K562 (cell line): ENCODE data around the gene POU2AF3. TPM values are rescaled to one million over a fixed set of nuclear protein-coding genes. Genes with fewer than 3 reads are reported as not detected.

Experiments
- ATAC-seq: fragments of 200-7000 bp; cut with Tn5 transposase; 3 replicates; pipeline ENCODE4 v1.9.1; 2020; ENCODE audit warnings: moderate library complexity
- BruUV-seq: library from RNA; stranded (reverse); fragments of 400-500 nt; replicated peaks from 2 replicates; lab custom pipeline; 2021; lab: Mats Ljungman, UMichigan
- CTCF ChIA-PET: fragments of 300-600 bp; formaldehyde crosslinking; extraction: SDS; loops from one replicate; lab custom pipeline; 2021; ENCODE audit warnings: low intra/inter-chr PET ratio; lab: Yijun Ruan, JAX
- POLR2A ChIA-PET: fragments of 300-600, 350-650 bp; sonication (Branson Sonifier 250); formaldehyde crosslinking; extraction: SDS; loops from one replicate; lab custom pipeline; 2021; ENCODE audit warnings: antibody characterized with exemption, inconsistent platforms; lab: Yijun Ruan, JAX
- DNase-seq, 4 experiments: peaks; one replicate each; pipeline versions ENCODE4 v3.0.0 to v3.0.0-alpha.2; 2011 to 2018; ENCODE audit warnings: low spot score in 3 of 4, mixed read lengths in 3 of 4; ENCODE audit errors: extremely low read depth in 1 of 4
- FAIRE-seq: peaks from 2 replicates; lab custom pipeline; 2011; peaks lifted over from hg19 to GRCh38; lab: Jason Lieb, UNC
- H2AFZ ChIP-seq: 2 replicates; pipeline ENCODE4 v1.6.0; 2011; ENCODE audit warnings: low read depth, low read length, control low read depth, inconsistent platforms
- H3K27ac ChIP-seq: fragments of 200-600 bp; 3 replicates; pipeline ENCODE4 v1.8.0; 2011; ENCODE audit warnings: low read depth, mild to moderate bottlenecking, control low read depth, inconsistent platforms, low read length, moderate library complexity, mixed read lengths; ENCODE audit errors: extremely low read depth
- H3K27me3 ChIP-seq, 2 experiments: fragments of 300-600 bp in 1 of 2; 2 replicates in 1 of 2; 3 replicates in 1 of 2; pipeline versions ENCODE4 v1.6.0 to v1.8.0; 2011; ENCODE audit warnings: inconsistent platforms in 2 of 2, low read length in 2 of 2, mild to moderate bottlenecking in 1 of 2, mixed read lengths in 1 of 2, moderate library complexity in 1 of 2; ENCODE audit not compliant: control insufficient read depth in 2 of 2, insufficient read depth in 2 of 2
- H3K36me3 ChIP-seq: fragments of 300-600 bp; 3 replicates; pipeline ENCODE4 v1.8.0; 2011; ENCODE audit warnings: mild to moderate bottlenecking, low read length, inconsistent platforms; ENCODE audit not compliant: control insufficient read depth, insufficient read depth
- H3K4me1 ChIP-seq, 2 experiments: fragments of 200-600 bp in 1 of 2; replicated peaks in 1 of 2; 2 replicates in 1 of 2; 3 replicates in 1 of 2; pipeline versions ENCODE4 v1.5.1 to v1.8.0; 2011; ENCODE audit warnings: inconsistent platforms in 2 of 2, low read length in 2 of 2, mild to moderate bottlenecking in 1 of 2, mixed read lengths in 1 of 2, moderate library complexity in 1 of 2; ENCODE audit not compliant: control insufficient read depth in 2 of 2, insufficient read depth in 2 of 2
- H3K4me2 ChIP-seq: 2 replicates; pipeline ENCODE4 v1.6.1; 2011; ENCODE audit warnings: low read length, control low read depth, inconsistent platforms, mixed read lengths; ENCODE audit not compliant: insufficient read depth
- H3K4me3 ChIP-seq: fragments of 200-600 bp; sonication (generic), shearing (Covaris generic); 2 replicates; pipeline ENCODE4 v1.5.1; 2016; ENCODE audit warnings: control low read depth, inconsistent platforms
- H3K79me2 ChIP-seq: fragments of 200-600 bp; 3 replicates; pipeline ENCODE4 v1.8.0; 2011; ENCODE audit warnings: low read length, inconsistent platforms; ENCODE audit not compliant: control insufficient read depth, insufficient read depth
- H3K9ac ChIP-seq, 2 experiments: 2 replicates each; pipeline versions ENCODE4 v1.6.0 to v1.6.1; 2011; ENCODE audit warnings: low read depth in 2 of 2, low read length in 2 of 2, control low read depth in 1 of 2, inconsistent platforms in 1 of 2, mild to moderate bottlenecking in 1 of 2, mixed read lengths in 1 of 2; ENCODE audit not compliant: insufficient read depth in 1 of 2
- H3K9me1 ChIP-seq: one replicate; pipeline ENCODE4 v1.6.0; 2011; ENCODE audit warnings: inconsistent platforms, mild to moderate bottlenecking, low read length, moderate library complexity; ENCODE audit not compliant: control insufficient read depth, insufficient read depth
- H3K9me3 ChIP-seq: replicated peaks from 2 replicates; pipeline ENCODE4 v1.5.1; 2011; ENCODE audit warnings: low read depth, low read length, inconsistent platforms; ENCODE audit not compliant: control insufficient read depth, insufficient read depth
- H4K20me1 ChIP-seq: replicated peaks from 2 replicates; pipeline ENCODE4 v1.6.1; 2011; ENCODE audit warnings: low read length, inconsistent platforms, mixed read lengths; ENCODE audit not compliant: control insufficient read depth, insufficient read depth
- CCAR2 ChIP-seq: fragments of 200-400 bp; formaldehyde crosslinking; IDR thresholded peaks from 2 replicates; pipeline ENCODE4 v1.6.1; 2017; ENCODE audit warnings: mild to moderate bottlenecking, low read depth, low read length
- EHMT2 ChIP-seq: fragments of 450-650 bp; IDR thresholded peaks from 2 replicates; pipeline ENCODE4 v1.6.1; 2018; ENCODE audit warnings: antibody characterized with exemption
- FOSL1 ChIP-seq: fragments of 200-800 bp; sonication (Bioruptor generic); conservative IDR thresholded peaks from 2 replicates; pipeline ENCODE4 v1.6.1; 2016; ENCODE audit warnings: missing genetic modification characterization, missing compliant biosample characterization
- HLTF ChIP-seq: fragments of 450-650 bp; IDR thresholded peaks from 2 replicates; pipeline ENCODE4 v1.6.1; 2016
- PHF8 ChIP-seq: fragments of 200-600 bp; sonication (generic); IDR thresholded peaks from 2 replicates; pipeline ENCODE4 v1.6.1; 2012; ENCODE audit warnings: mixed run types, mild to moderate bottlenecking, inconsistent platforms, low read length, moderate library complexity, borderline replicate concordance
- POLR2AphosphoS2 ChIP-seq: IDR thresholded peaks from 2 replicates; pipeline ENCODE4 v1.6.1; 2012; ENCODE audit warnings: low read length, improper control_type of control experiment
- POLR2H ChIP-seq: IDR thresholded peaks from 2 replicates; pipeline ENCODE4 v1.6.1; 2016; ENCODE audit warnings: missing genetic modification characterization, low read depth, mild to moderate bottlenecking, control low read depth, missing compliant biosample characterization, moderate library complexity
- PPARD ChIP-seq: fragments of 250-450 bp; sonication (Bioruptor Pico); IDR thresholded peaks from 2 replicates; pipeline ENCODE4 v1.8.0; 2022; ENCODE audit warnings: inconsistent platforms, mild to moderate bottlenecking, moderate library complexity
- SETDB1 ChIP-seq: IDR thresholded peaks from one replicate; pipeline ENCODE4 v1.6.1; 2012; ENCODE audit warnings: low read length, control low read depth, inconsistent platforms
- TFAM ChIP-seq: fragments of 250-450 bp; sonication (Bioruptor Pico); conservative IDR thresholded peaks from 2 replicates; pipeline ENCODE4 v1.5.0; 2021; ENCODE audit warnings: mild to moderate bottlenecking, moderate library complexity
- ZBTB33 ChIP-seq: sonication (generic); formaldehyde crosslinking; IDR thresholded peaks from 2 replicates; pipeline ENCODE4 v1.8.1; 2023; ENCODE audit warnings: mild to moderate bottlenecking, missing genetic modification reagents
- ZNF274 ChIP-seq: IDR thresholded peaks from 2 replicates; pipeline ENCODE4 v1.6.1; 2011; ENCODE audit warnings: low read depth, mild to moderate bottlenecking, low read length, moderate library complexity, borderline replicate concordance
- ZNF277 ChIP-seq: fragments of 250-450 bp; sonication (Bioruptor Pico); IDR thresholded peaks from 2 replicates; pipeline ENCODE4 v1.8.0; 2022; ENCODE audit warnings: inconsistent platforms, mild to moderate bottlenecking, moderate library complexity, borderline replicate concordance
- ZNF766 ChIP-seq: fragments of 200-800 bp; sonication (Bioruptor generic); conservative IDR thresholded peaks from 2 replicates; pipeline ENCODE4 v1.6.1; 2016; ENCODE audit warnings: missing genetic modification characterization, missing compliant biosample characterization
- WGBS: fragments of 100-300 bp; shearing (Covaris generic); methylation state at CpG from one replicate; pipeline ENCODE4 v1.1.6; 2016; ENCODE audit warnings: low coverage, mixed read lengths; ENCODE audit not compliant: insufficient coverage; ENCODE audit errors: missing lambda C conversion rate; 5-methylcytosine and 5-hydroxymethylcytosine counted together
- in situ Hi-C: fragments of 300-500 bp; cut with MboI; formaldehyde crosslinking; loops from 4 replicates; pipeline ENCODE4 v1.15.0; 2018; ENCODE audit warnings: inconsistent platforms, mixed read lengths
- intact Hi-C: fragments of 100-400 bp; cut with micrococcal nuclease; formaldehyde crosslinking; loops from 2 replicates; pipeline ENCODE4 v1.14.2; 2022
- polyA plus RNA-seq, 8 experiments: library from polyadenylated mRNA; depleted of rRNA in 4 of 8; stranded (reverse) in 5 of 8; unstranded in 3 of 8; fragments of >200 nt; fragmentation: Nextera tagmentation in 2 of 8; fragmentation: Illumina TruSeq in 1 of 8; extraction: Ambion mirVana in 2 of 8; extraction: Trizol in 1 of 8; gene quantifications; 2 replicates each; pipeline versions ENCODE4 v1.2.1 to v1.2.3, GENCODE V29; 2011 to 2014; ENCODE audit warnings: inconsistent platforms in 1 of 8, missing spikeins in 1 of 8
- total RNA-seq, 7 experiments: library from RNA; depleted of rRNA in 6 of 7; stranded (reverse); fragments of >200 nt in 6 of 7; fragmentation: Illumina TruSeq in 2 of 7; extraction: Trizol in 2 of 7; gene quantifications; 2 replicates each; pipeline versions ENCODE4 v1.2.1 to v1.2.3, GENCODE V29; 2011 to 2021; ENCODE audit warnings: low replicate concordance in 1 of 7

The POU2AF3 gene
- total and polyA plus RNA-seq, 9 of the 15 experiments (the other 6 are each of a cell fraction or from before 2014, with no cell fraction given): not detected

GRCh38 chr11:111302298-111302697 is 4.0 kb downstream of the POU2AF3 start:
- ChIA-PET POLR2A (no interaction called here), CTCF (no interaction called here)
- H2AFZ ChIP-seq: no peak overlapping the region
- H3K9ac ChIP-seq: no peak overlapping the region
- H3K4me3 ChIP-seq: no peak overlapping the region
- no peak overlapping the region for H3K4me2 ChIP-seq
- no TSS peak for BruUV-seq
- no peak overlapping the region for H3K27ac ChIP-seq
- DNase-seq: no peak
- peaks cover 2 to 28% of the 10 kb centered on the region in 2 experiments; a peak in 3 of 5 replicates for H3K27me3 ChIP-seq
- ATAC-seq: no peak
- no peaks in the 10 kb centered on the region for H3K36me3 ChIP-seq
- no peaks in the 10 kb centered on the region for H3K9me3 ChIP-seq
- in situ Hi-C loops (no loop called here), intact Hi-C loops (no loop called here)
- H3K79me2 ChIP-seq: no peaks in the 10 kb centered on the region
- FAIRE-seq: no peak
- H4K20me1 ChIP-seq: peaks cover 3% of the 10 kb centered on the region; the same call in 1 of the 2 replicates
- TF ChIP-seq ZNF277 (CRISPR knock-in tag) (no peak), TFAM (CRISPR knock-in tag) (no peak)
- TF ChIP-seq, all 486 proteins: peak for 0
- Histone ChIP-seq H3K9me1 (no peaks in the 10 kb centered on the region), H3K4me1 (peaks cover 0 to 9% of the 10 kb centered on the region in 2 experiments; a peak in 1 of 5 replicates)
- WGBS: 0% methylated on average over 3 of the region's 3 CpGs

GRCh38 chr11:111303461-111303860 is 5.1 kb downstream of the POU2AF3 start:
- no peak overlapping the region for H2AFZ ChIP-seq
- no peak overlapping the region for H3K27ac ChIP-seq
- H3K4me2 ChIP-seq: no peak overlapping the region
- CTCF ChIA-PET: no interaction called here
- H3K9me1 ChIP-seq: no peaks in the 10 kb centered on the region
- no peaks in the 10 kb centered on the region; the same call in 1 of the 2 replicates for H4K20me1 ChIP-seq
- H3K36me3 ChIP-seq: no peaks in the 10 kb centered on the region
- peaks cover 0 to 9% of the 10 kb centered on the region in 2 experiments; a peak in 1 of 5 replicates for H3K4me1 ChIP-seq
- H3K4me3 ChIP-seq: no peak overlapping the region
- H3K79me2 ChIP-seq: no peaks in the 10 kb centered on the region
- DNase-seq (no peak), FAIRE-seq (no peak), ATAC-seq (no peak)
- intact Hi-C loops: no loop called here
- no TSS peak for BruUV-seq
- WGBS: 0% methylated on average over 4 of the region's 4 CpGs
- H3K27me3 ChIP-seq: peaks cover 2 to 28% of the 10 kb centered on the region in 2 experiments; a peak in 3 of 5 replicates
- POLR2A ChIA-PET: interaction anchor here (0.6 kb wide), 1 partner anchor 876 kb away, joined by 3 read pairs; no protein-coding TSS in a partner anchor
- in situ Hi-C loops: no loop called here
- no peaks in the 10 kb centered on the region for H3K9me3 ChIP-seq
- no peak overlapping the region for H3K9ac ChIP-seq
- no peak for TF ChIP-seq PPARD (CRISPR knock-in tag)
- TF ChIP-seq POLR2AphosphoS2: no peak
- TF ChIP-seq ZNF766 (CRISPR knock-in tag): no peak
- TF ChIP-seq POLR2H (tag): no peak
- TF ChIP-seq ZBTB33 (CRISPR knock-in tag): no peak
- TF ChIP-seq ZNF274: no peak
- TF ChIP-seq HLTF: no peak
- TF ChIP-seq FOSL1 (tag): no peak
- TF ChIP-seq SETDB1: no peak
- TF ChIP-seq PHF8: no peak
- TF ChIP-seq CCAR2: no peak
- no peak for TF ChIP-seq EHMT2
